Ovary (tissue), 9 donors: ENCODE results near the gene ADAD2. TPM values are rescaled to one million over a fixed set of nuclear protein-coding genes. Genes with fewer than 3 reads are reported as not detected.

Source experiments
- DNase-seq, 5 donors: peaks; one replicate each; pipeline ENCODE4 v3.0.0-alpha.2; 2019 to 2020
- H3K27ac ChIP-seq, 2 donors: fragments of 200-600 bp; one replicate each; pipeline versions ENCODE4 v1.5.1 to v1.8.0; 2019 to 2022
- H3K27me3 ChIP-seq: fragments of 200-600 bp; one replicate; pipeline ENCODE4 v1.8.0; 2022
- H3K36me3 ChIP-seq: fragments of 200-600 bp; sonication (generic); one replicate; pipeline ENCODE4 v1.5.1; 2019
- H3K4me1 ChIP-seq: one replicate; pipeline ENCODE4 v1.8.1; 2013; ENCODE audit warnings: mild to moderate bottlenecking, moderate library complexity; ENCODE audit not compliant: insufficient read depth
- H3K4me3 ChIP-seq: fragments of 200-600 bp; sonication (generic); one replicate; pipeline ENCODE4 v1.5.1; 2017
- H3K9me3 ChIP-seq, 2 donors: fragments of 200-600 bp in 1 of 2; sonication (generic) in 1 of 2; one replicate each; pipeline versions ENCODE4 v1.5.1 to v1.8.1; 2013 to 2019; ENCODE audit warnings: mild to moderate bottlenecking in 1 of 2, moderate library complexity in 1 of 2
- CTCF ChIP-seq, 3 donors: fragments of 450-650 bp in 2 of 3; fragments of 200-600 bp in 1 of 3; IDR thresholded peaks; one replicate each; pipeline versions ENCODE4 v1.5.1 to v1.8.0; 2016 to 2022; ENCODE audit warnings: antibody characterized with exemption in 3 of 3, mild to moderate bottlenecking in 1 of 3
- EP300 ChIP-seq: sonication (generic); formaldehyde crosslinking; IDR thresholded peaks from one replicate; pipeline ENCODE4 v1.6.1; 2017; ENCODE audit warnings: antibody characterized with exemption
- POLR2A ChIP-seq: fragments of 450-650 bp; IDR thresholded peaks from one replicate; pipeline ENCODE4 v1.6.1; 2017; ENCODE audit warnings: antibody characterized with exemption, mild to moderate bottlenecking, moderate library complexity
- WGBS, 3 donors: extraction: QIAGEN DNeasy Blood & Tissue Kit in 1 of 3; methylation state at CpG; one replicate each; pipeline versions ENCODE4 v1.1.5 to v1.1.7; 2013 to 2017; 5-methylcytosine and 5-hydroxymethylcytosine counted together
- intact Hi-C, 4 donors: fragments of 100-400 bp; cut with DNase I; formaldehyde crosslinking; loops; one replicate each; pipeline versions ENCODE4 v1.11.0 to v1.15.1; 2022 to 2023
- polyA plus RNA-seq, 2 donors: library from polyadenylated mRNA; stranded (reverse); fragments of 200-250 nt in 1 of 2; fragments of 350-450 nt in 1 of 2; fragmentation: Illumina TruSeq in 1 of 2; extraction: RNeasy Lipid Tissue Mini Kit (QIAGEN cat#74804) in 1 of 2; gene quantifications; one replicate each; pipeline ENCODE4 v1.2.3, GENCODE V29; 2013 to 2014
- total RNA-seq, 7 donors: library from RNA; depleted of rRNA in 2 of 7; stranded (reverse); fragments of >200 nt in 2 of 7; fragmentation: NEBNext Ultra II Directional in 3 of 7; extraction: Animal tissue kit (Norgen Biotek cat#: 25700) in 3 of 7; gene quantifications; one replicate each; pipeline versions ENCODE4 v1.1.0 to v1.2.4, GENCODE V29; 2016 to 2023
- donor health status: DM: no; HTN: no; CAD: no; lungs with moderate emphysema.
- donor health status: DM: no; HTN: no; CAD: no.
- donor health status: Bipolar disorder and iron deficiency.
- donor health status: DM: yes; HTN: yes; CAD: no.
- donor health status: DM: no; HTN: no; CAD: no.
- donor health status: DM: yes; HTN: yes; CAD: no.

ADAD2 gene
- total and polyA plus RNA-seq, 9 donors: 0.12 to 2.0 (median 0.84) TPM; not detected in 5

- 93% methylated on average over 16 of the region's 16 CpGs for WGBS, 3 donors
- H3K27ac ChIP-seq: no peak overlapping the region
- no peak for DNase-seq
These were observed 5.1 kb downstream of the ADAD2 start for GRCh38 chr16:84196101-84196500.

GRCh38 chr16:84196727-84197394 lies 5.9 kb downstream of the ADAD2 start:
- intact Hi-C loops: no loop called here
- 56 to 62% (median 61%) methylated on average over 15 to 16 of the region's 16 CpGs for WGBS, 3 donors
- no peaks in the 10 kb centered on the region for H3K9me3 ChIP-seq
- DNase-seq: no peak
- H3K36me3 ChIP-seq: no peaks in the 10 kb centered on the region
- TF ChIP-seq POLR2A (no peak), EP300 (no peak), CTCF (IDR thresholded peaks at IDR 0.05) (no peak)
- H3K4me1 ChIP-seq: no peaks in the 10 kb centered on the region
- no peak overlapping the region for H3K27ac ChIP-seq
- no peaks in the 10 kb centered on the region for H3K27me3 ChIP-seq
- no peak overlapping the region for H3K4me3 ChIP-seq

More at GRCh38 chr16:84196101-84196500, 5.1 kb downstream of the ADAD2 start:
- Histone ChIP-seq H3K4me3 (no peak overlapping the region), H3K9me3 (no peaks in the 10 kb centered on the region), H3K4me1 (no peaks in the 10 kb centered on the region), H3K27me3 (no peaks in the 10 kb centered on the region), H3K36me3 (no peaks in the 10 kb centered on the region)
- intact Hi-C loops: no loop called here
- TF ChIP-seq POLR2A (no peak), EP300 (no peak), CTCF (IDR thresholded peaks at IDR 0.05) (no peak)

- 92 to 95% (median 92%) methylated on average over 14 of the region's 14 CpGs for WGBS, 3 donors
- intact Hi-C loops: no loop called here
These were observed 6.6 kb downstream of the ADAD2 start for GRCh38 chr16:84197466-84198128.

GRCh38 chr16:84198401-84198800 lies 7.4 kb downstream of the ADAD2 start:
- 69 to 86% (median 83%) methylated on average over 10 of the region's 10 CpGs for WGBS, 3 donors
- Histone ChIP-seq H3K27ac (no peak overlapping the region), H3K4me1 (no peaks in the 10 kb centered on the region), H3K4me3 (no peak overlapping the region), H3K27me3 (no peaks in the 10 kb centered on the region), H3K36me3 (no peaks in the 10 kb centered on the region), H3K9me3 (no peaks in the 10 kb centered on the region)
- no peak for DNase-seq
- intact Hi-C loops: no loop called here
- TF ChIP-seq EP300: no peak
- TF ChIP-seq POLR2A: no peak
- TF ChIP-seq CTCF (IDR thresholded peaks at IDR 0.05): no peak

More at GRCh38 chr16:84197466-84198128, 6.6 kb downstream of the ADAD2 start:
- DNase-seq: no peak
- Histone ChIP-seq H3K36me3 (no peaks in the 10 kb centered on the region), H3K4me1 (no peaks in the 10 kb centered on the region), H3K27me3 (no peaks in the 10 kb centered on the region), H3K27ac (no peak overlapping the region), H3K4me3 (no peak overlapping the region), H3K9me3 (no peaks in the 10 kb centered on the region)
- TF ChIP-seq CTCF (IDR thresholded peaks at IDR 0.05) (no peak), EP300 (no peak), POLR2A (no peak)
